IMR-90 (cell line): ENCODE measurements around the gene REN.

Source experiments
- BHLHE40 ChIP-seq: fragments of 150-350 bp; IDR thresholded peaks from 2 replicates; pipeline ENCODE4 v1.6.1; 2016; ENCODE audit warnings: mild to moderate bottlenecking, low read depth, low read length
- FOS ChIP-seq: fragments of 150-350 bp; IDR thresholded peaks from 2 replicates; pipeline ENCODE4 v1.6.1; 2016; ENCODE audit warnings: low read depth, low read length
- MAFK ChIP-seq: IDR thresholded peaks from 2 replicates; pipeline ENCODE4 v1.6.1; 2012; ENCODE audit warnings: low read depth, low read length, improper control_type of control experiment
- NFE2L2 ChIP-seq: fragments of 150-350 bp; IDR thresholded peaks from 2 replicates; pipeline ENCODE4 v1.6.1; 2016; ENCODE audit warnings: low read depth, mild to moderate bottlenecking, low read length
- RAD21 ChIP-seq: IDR thresholded peaks from 2 replicates; pipeline ENCODE4 v1.6.1; 2012; ENCODE audit warnings: low read length, improper control_type of control experiment
- TF ChIP-seq, protein P1 (sequence below): fragments of 150-350 bp; IDR thresholded peaks from 2 replicates; pipeline ENCODE4 v1.6.1; 2016; ENCODE audit warnings: low read depth, mild to moderate bottlenecking, low read length, moderate library complexity, borderline replicate concordance
- TF ChIP-seq, protein P2 (sequence below): conservative IDR thresholded peaks from 2 replicates; pipeline ENCODE4 v1.5.1; 2012; ENCODE audit warnings: mild to moderate bottlenecking, low read depth, low read length, improper control_type of control experiment

DNA sequence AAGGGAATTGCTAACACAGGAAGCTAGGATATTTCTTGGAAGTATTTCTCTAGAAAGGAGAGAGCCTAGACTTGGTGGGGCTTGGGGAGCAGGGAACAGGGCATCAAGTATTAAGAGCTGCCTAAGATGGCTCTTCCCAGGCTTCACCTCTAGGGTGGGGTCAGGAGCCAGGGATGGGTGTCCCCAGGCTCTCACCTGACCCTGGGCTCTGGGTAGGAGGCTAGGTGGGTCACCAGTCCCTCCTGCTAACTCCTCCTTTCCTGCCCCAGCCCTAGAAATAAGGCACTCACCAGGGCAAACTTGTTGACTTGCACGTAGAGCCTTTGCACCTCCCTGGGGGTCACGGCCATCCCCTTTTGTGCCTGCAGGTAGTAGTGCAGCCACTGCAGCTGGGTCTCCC is 29.3 kb downstream of the REN start:
- TF ChIP-seq FOS (no peak), NFE2L2 (no peak), BHLHE40 (no peak), MAFK (no peak), RAD21 (no peak)
- TF ChIP-seq, protein P1, sequence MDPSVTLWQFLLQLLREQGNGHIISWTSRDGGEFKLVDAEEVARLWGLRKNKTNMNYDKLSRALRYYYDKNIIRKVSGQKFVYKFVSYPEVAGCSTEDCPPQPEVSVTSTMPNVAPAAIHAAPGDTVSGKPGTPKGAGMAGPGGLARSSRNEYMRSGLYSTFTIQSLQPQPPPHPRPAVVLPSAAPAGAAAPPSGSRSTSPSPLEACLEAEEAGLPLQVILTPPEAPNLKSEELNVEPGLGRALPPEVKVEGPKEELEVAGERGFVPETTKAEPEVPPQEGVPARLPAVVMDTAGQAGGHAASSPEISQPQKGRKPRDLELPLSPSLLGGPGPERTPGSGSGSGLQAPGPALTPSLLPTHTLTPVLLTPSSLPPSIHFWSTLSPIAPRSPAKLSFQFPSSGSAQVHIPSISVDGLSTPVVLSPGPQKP = no peak
- TF ChIP-seq, protein P2, sequence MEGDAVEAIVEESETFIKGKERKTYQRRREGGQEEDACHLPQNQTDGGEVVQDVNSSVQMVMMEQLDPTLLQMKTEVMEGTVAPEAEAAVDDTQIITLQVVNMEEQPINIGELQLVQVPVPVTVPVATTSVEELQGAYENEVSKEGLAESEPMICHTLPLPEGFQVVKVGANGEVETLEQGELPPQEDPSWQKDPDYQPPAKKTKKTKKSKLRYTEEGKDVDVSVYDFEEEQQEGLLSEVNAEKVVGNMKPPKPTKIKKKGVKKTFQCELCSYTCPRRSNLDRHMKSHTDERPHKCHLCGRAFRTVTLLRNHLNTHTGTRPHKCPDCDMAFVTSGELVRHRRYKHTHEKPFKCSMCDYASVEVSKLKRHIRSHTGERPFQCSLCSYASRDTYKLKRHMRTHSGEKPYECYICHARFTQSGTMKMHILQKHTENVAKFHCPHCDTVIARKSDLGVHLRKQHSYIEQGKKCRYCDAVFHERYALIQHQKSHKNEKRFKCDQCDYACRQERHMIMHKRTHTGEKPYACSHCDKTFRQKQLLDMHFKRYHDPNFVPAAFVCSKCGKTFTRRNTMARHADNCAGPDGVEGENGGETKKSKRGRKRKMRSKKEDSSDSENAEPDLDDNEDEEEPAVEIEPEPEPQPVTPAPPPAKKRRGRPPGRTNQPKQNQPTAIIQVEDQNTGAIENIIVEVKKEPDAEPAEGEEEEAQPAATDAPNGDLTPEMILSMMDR = no peak
